Colonic mucosa (tissue), 4 donors: ENCODE data around the gene MORC2. TPM values are rescaled to one million over a fixed set of nuclear protein-coding genes. Genes with fewer than 3 reads are reported as not detected.

Experiments used
- DNase-seq: peaks from one replicate; pipeline ENCODE4 v3.0.0-alpha.2; 2020
- H3K27ac ChIP-seq: fragments of 200-600 bp; one replicate; pipeline ENCODE4 v1.8.0; 2021
- H3K27me3 ChIP-seq: fragments of 200-600 bp; one replicate; pipeline ENCODE4 v1.8.0; 2021
- H3K36me3 ChIP-seq: fragments of 200-600 bp; one replicate; pipeline ENCODE4 v1.8.0; 2021
- H3K4me1 ChIP-seq: fragments of 200-600 bp; one replicate; pipeline ENCODE4 v1.8.0; 2021; ENCODE audit warnings: mild to moderate bottlenecking
- H3K4me3 ChIP-seq: fragments of 200-600 bp; one replicate; pipeline ENCODE4 v1.8.0; 2021
- H3K9ac ChIP-seq, 2 donors: one replicate each; pipeline ENCODE4 v1.7.0; 2013; ENCODE audit warnings: control low read depth in 2 of 2, low read depth in 2 of 2, low read length in 2 of 2
- H3K9me3 ChIP-seq: fragments of 200-600 bp; one replicate; pipeline ENCODE4 v1.8.0; 2021
- CTCF ChIP-seq: fragments of 200-600 bp; IDR thresholded peaks from one replicate; pipeline ENCODE4 v1.8.0; 2022; ENCODE audit warnings: antibody characterized with exemption, mild to moderate bottlenecking
- intact Hi-C: fragments of 100-400 bp; cut with DNase I; formaldehyde crosslinking; loops from one replicate; pipeline ENCODE4 v1.14.1; 2022
- total RNA-seq, 2 donors: library from RNA; stranded (reverse); fragmentation: NEBNext Ultra II Directional in 1 of 2; extraction: Animal tissue kit (Norgen Biotek cat#: 25700) in 1 of 2; gene quantifications; one replicate each; pipeline ENCODE4 v1.2.1, GENCODE V29; 2021
- donor health status: healthy.
- donor health status: DM: no; HTN: no; CAD: no.
- donor health status: DM: no; HTN: no; CAD: no.

MORC2 gene
- total RNA-seq, 2 donors from 2014 or later: 14.3 to 22.2 TPM

DNA sequence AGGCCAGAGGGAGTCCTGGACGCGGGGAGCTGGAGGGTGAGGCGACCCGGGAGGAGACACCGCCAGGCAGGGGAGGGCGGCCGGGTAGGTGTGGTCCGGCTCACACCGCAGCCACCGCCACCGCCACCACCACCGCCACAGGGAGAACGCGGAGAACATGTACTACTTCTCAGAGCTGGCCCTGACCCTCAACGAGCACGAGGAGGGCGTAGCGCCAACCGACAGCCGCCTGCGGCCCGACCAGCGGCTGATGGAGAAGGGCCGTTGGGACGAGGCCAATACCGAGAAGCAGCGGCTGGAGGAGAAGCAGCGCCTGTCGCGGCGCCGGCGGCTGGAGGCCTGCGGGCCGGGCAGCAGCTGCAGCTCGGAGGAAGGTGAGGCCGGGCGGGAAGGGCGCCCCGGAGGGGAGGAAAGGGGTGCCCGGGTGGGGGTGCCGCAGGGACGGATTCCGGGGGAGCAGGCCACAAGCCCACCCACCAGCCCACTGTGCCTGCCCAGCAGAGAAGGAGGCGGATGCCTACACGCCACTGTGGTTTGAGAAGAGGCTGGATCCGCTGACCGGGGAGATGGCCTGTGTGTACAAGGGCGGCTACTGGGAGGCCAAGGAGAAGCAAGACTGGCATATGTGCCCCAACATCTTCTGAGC, 62.8 kb downstream of the MORC2 start:
- H3K27me3 ChIP-seq: no peaks in the 10 kb centered on the region
- H3K4me3 ChIP-seq: no peak overlapping the region
- H3K4me1 ChIP-seq: no peaks in the 10 kb centered on the region
- no peaks in the 10 kb centered on the region for H3K36me3 ChIP-seq
- no peak overlapping the region for H3K9ac ChIP-seq
- no peak for TF ChIP-seq CTCF
- H3K9me3 ChIP-seq: no peaks in the 10 kb centered on the region
- no peak for DNase-seq
- intact Hi-C loops: loop anchor here (10.0 kb wide), 1 partner anchor 281 kb away; no protein-coding TSS in a partner anchor
- H3K27ac ChIP-seq: no peak overlapping the region

DNA sequence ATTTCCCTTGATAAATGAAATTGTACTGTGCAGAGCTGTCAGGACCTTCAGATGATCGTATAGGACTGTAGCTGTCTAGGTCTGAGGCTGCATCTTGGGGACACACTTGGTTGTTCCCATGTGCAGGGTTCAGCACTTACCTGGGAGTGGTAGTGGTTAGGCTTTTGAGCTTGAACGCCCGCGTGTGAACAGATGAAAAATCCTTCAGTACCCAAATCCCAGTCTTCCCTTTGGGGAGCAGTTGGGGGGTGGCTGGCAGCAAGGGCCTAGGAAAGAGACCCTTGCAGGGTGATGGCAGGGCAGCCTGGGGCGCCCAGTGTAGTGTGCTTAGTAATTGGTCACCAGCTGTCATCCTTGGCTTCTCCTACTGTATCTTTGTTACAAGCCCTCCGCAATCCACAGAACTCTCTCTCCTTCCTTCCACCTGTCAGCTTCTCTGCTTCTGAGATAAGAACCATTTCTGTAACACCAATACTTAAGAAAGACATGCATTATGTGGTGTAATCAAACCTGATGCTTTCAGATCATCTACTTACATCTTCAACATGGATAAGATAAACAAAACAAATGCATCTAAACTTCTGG, 64.6 kb downstream of the MORC2 start:
- intact Hi-C loops: loop anchor here (10.0 kb wide), 1 partner anchor 279 kb away; no protein-coding TSS in a partner anchor
- no peak for DNase-seq
- Histone ChIP-seq H3K36me3 (no peaks in the 10 kb centered on the region), H3K4me3 (no peak overlapping the region), H3K9ac (no peak overlapping the region), H3K27me3 (no peaks in the 10 kb centered on the region), H3K9me3 (no peaks in the 10 kb centered on the region), H3K4me1 (no peaks in the 10 kb centered on the region), H3K27ac (no peak overlapping the region)
- no peak for TF ChIP-seq CTCF

DNA sequence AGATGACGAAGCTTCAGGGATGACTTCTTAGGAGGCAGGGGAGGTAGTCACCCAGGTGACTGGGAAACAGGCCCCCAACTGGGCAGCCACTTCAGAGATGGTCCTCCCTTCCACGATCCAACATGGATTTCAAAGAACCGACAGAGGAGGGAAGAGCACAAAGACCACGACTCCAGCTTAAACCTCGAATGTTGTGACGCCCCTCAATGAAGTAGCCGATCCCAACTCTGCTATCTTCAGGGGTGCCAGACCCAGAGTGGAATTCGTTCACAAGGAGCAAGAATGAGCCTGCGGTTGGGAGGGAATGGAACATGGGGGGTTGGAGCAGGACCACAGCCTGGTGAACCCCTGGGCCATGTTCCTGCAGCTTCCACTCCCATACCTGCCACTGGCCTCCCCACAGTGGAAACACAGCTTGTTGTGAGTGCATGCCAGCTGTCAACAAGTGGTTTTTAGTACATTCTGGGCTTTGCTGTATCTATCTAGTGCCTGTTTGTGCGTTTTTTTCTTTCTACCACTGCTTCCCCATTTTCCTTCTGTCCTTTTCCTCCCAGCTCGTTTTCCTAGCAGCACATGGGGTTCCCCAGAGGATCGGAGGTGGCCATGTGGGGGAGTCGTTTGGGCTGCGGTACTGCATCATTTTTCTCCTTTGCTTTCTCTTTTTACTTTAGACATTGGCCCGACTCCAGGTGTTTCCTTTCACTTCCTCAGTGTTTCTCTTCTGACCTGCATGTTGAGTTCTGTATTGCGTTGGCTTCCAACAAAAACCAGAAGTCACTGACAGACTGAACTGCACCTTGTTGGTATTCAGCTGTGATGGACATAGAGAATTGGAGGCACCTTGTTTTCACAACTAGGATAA, 65.8 kb downstream of the MORC2 start:
- Histone ChIP-seq H3K4me1 (no peaks in the 10 kb centered on the region), H3K9ac (no peak overlapping the region), H3K4me3 (no peak overlapping the region), H3K9me3 (no peaks in the 10 kb centered on the region), H3K36me3 (no peaks in the 10 kb centered on the region), H3K27ac (no peak overlapping the region), H3K27me3 (no peaks in the 10 kb centered on the region)
- no peak for DNase-seq
- intact Hi-C loops: loop anchor here (10.0 kb wide), 1 partner anchor 278 kb away; no protein-coding TSS in a partner anchor
- no peak for TF ChIP-seq CTCF

GRCh38 chr22:30894371-30894740, 74.2 kb downstream of the MORC2 start:
- H3K27ac ChIP-seq: no peak overlapping the region
- no peak for TF ChIP-seq CTCF
- no peaks in the 10 kb centered on the region for H3K4me1 ChIP-seq
- no peak overlapping the region for H3K4me3 ChIP-seq
- no peaks in the 10 kb centered on the region for H3K27me3 ChIP-seq
- H3K36me3 ChIP-seq: no peaks in the 10 kb centered on the region
- intact Hi-C loops: no loop called here
- no peak for DNase-seq
- H3K9me3 ChIP-seq: no peaks in the 10 kb centered on the region
- no peak overlapping the region for H3K9ac ChIP-seq

DNA sequence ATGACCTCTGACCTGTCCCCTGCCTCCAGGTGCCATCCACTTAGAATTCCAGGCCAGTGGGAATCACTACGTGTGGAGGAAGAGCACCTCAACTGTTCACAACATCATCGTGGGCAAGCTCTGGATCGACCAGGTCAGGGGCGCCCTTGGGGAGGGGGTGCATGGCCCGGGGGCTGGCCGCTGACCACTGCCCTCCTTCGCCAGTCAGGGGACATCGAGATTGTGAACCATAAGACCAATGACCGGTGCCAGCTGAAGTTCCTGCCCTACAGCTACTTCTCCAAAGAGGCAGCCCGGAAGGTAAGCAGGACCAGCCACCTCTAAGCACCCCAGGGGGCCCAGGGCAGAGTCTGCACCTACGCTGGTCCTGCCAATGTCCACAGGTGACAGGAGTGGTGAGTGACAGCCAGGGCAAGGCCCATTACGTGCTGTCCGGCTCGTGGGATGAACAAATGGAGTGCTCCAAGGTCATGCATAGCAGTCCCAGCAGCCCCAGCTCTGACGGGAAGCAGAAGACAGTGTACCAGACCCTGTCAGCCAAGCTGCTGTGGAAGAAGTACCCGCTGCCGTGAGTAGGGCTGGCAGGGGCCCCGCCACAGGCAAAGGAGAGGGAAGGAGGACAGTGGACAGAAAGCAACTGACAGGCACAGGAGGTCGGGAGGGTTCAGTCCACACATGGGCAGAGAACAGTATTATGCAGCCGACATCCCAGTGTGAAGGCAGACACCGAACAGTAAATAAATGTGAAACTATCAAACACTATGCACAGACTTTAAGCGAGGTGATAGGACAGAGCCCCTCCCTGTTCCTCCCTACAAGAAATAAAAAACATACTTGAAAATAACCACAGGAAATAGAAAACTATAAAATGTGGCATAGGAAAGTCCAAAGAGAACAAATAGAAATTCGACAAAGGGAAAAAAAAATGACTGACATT, 74.9 kb downstream of the MORC2 start:
- H3K27me3 ChIP-seq: no peaks in the 10 kb centered on the region
- no peak overlapping the region for H3K4me3 ChIP-seq
- H3K27ac ChIP-seq: no peak overlapping the region
- TF ChIP-seq CTCF: no peak
- no peaks in the 10 kb centered on the region for H3K4me1 ChIP-seq
- H3K36me3 ChIP-seq: no peaks in the 10 kb centered on the region
- H3K9me3 ChIP-seq: no peaks in the 10 kb centered on the region
- no peak overlapping the region for H3K9ac ChIP-seq
- DNase-seq: no peak
- intact Hi-C loops: no loop called here
